ENCODE data around the gene THSD4.

The THSD4 gene

GRCh38 chr15:71088683-71089082 is 26.6 kb upstream of the THSD4 start:
- TF ChIP-seq CTCF (IDR thresholded peaks at IDR 0.05; ENCODE audit: extremely low read depth, missing control alignments) = no peak
- DNase-seq (ENCODE audit: low spot score) = no peak

GRCh38 chr15:71089801-71090200 is 25.5 kb upstream of the THSD4 start:
- TF ChIP-seq CTCF (IDR thresholded peaks at IDR 0.05; ENCODE audit: extremely low read depth, missing control alignments) = no peak
- DNase-seq (ENCODE audit: low spot score) = no peak

- DNase-seq (ENCODE audit: low spot score) = no peak
- TF ChIP-seq CTCF (IDR thresholded peaks at IDR 0.05; ENCODE audit: extremely low read depth, missing control alignments) = no peak
These were observed 23.7 kb upstream of the THSD4 start for GRCh38 chr15:71091601-71092000.

- no peak for TF ChIP-seq CTCF (IDR thresholded peaks at IDR 0.05; ENCODE audit: extremely low read depth, missing control alignments)
- no peak for DNase-seq (ENCODE audit: low spot score)
These were observed 23.1 kb upstream of the THSD4 start for GRCh38 chr15:71092056-71092600.

- no peak for TF ChIP-seq CTCF (IDR thresholded peaks at IDR 0.05; ENCODE audit: extremely low read depth, missing control alignments)
- no peak for DNase-seq (ENCODE audit: low spot score)
These were observed 21.9 kb upstream of the THSD4 start for GRCh38 chr15:71093054-71094024.

GRCh38 chr15:71094137-71094536 is 21.1 kb upstream of the THSD4 start:
- no peak for TF ChIP-seq CTCF (IDR thresholded peaks at IDR 0.05; ENCODE audit: extremely low read depth, missing control alignments)
- DNase-seq (ENCODE audit: low spot score) = no peak

GRCh38 chr15:71096676-71097075 is 18.6 kb upstream of the THSD4 start:
- no peak for DNase-seq (ENCODE audit: low spot score)
- TF ChIP-seq CTCF (IDR thresholded peaks at IDR 0.05; ENCODE audit: extremely low read depth, missing control alignments) = no peak

All from GM20000 (cell line).